ENCODE data around the gene IL17RD. TPM values are rescaled to one million over a fixed set of nuclear protein-coding genes. Genes with fewer than 3 reads are reported as not detected.

Gene IL17RD
- total and polyA plus RNA-seq, 8 donors, result 0.25 to 10.1 (median 1.3) TPM; not detected in 1

DNA sequence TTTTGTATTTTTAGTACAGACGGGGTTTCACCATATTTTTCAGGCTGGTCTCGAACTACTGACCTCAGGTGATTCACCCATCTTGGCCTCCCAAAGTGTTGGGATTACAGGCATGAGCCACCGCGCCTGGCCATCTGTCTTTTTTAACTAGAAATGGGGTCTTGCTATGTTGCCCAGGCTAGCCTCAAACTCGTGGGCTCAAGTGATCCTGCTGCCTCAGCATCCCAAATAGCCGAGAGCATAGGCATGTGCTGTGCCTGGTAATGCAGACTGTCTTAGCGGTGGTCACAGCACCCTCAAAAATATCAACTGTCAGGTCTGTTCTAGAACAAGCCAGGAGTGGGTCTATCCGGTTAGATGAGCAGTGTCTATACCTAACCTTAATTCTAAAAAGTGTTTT lies 56.5 kb downstream of the IL17RD start:
- intact Hi-C loops (cut with DNase I; ENCODE audit: low total_unique reads), result no loop called here
- H3K4me3 ChIP-seq, result no peak overlapping the region
- TF ChIP-seq POLR2AphosphoS5 (IDR thresholded peaks at IDR 0.05), result no peak
- TF ChIP-seq POLR2A (IDR thresholded peaks at IDR 0.05), result no peak
- TF ChIP-seq EP300 (IDR thresholded peaks at IDR 0.05), result no peak
- no peaks in the 10 kb centered on the region for H3K27me3 ChIP-seq
- no peak for DNase-seq
- H3K27ac ChIP-seq, result no peak overlapping the region
- no peaks in the 10 kb centered on the region for H3K9me3 ChIP-seq
- H3K36me3 ChIP-seq, result peaks cover 0 to 9% (median 0%) of the 10 kb centered on the region in 4 donors
- 96 to 97% (median 97%) methylated on average over 8 of the region's 8 CpGs for WGBS, 5 donors
- peaks cover 0 to 16% (median 0%) of the 10 kb centered on the region in 4 donors for H3K4me1 ChIP-seq

DNA sequence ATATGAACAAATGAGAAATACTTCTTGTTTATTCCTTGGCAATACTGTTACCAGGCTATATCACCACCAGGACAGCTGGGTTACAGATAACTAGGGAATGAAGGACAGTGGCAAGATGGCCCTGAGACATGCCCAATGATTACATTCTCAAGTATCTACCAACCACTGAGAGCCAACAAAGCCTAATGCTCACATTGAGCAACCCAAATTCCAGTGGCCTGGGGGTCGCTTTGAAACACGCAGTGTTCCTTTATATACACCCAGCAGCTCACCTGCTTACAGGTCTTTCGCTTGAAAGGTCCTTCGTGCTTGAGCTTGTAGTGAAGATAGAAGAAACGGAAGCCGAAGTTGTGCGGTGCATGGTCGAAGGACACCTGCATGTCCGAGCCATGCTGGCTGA lies 59.6 kb downstream of the IL17RD start:
- H3K36me3 ChIP-seq, result peaks cover 0 to 22% (median 0%) of the 10 kb centered on the region in 4 donors
- WGBS, 5 donors, result 95 to 98% (median 97%) methylated on average over 9 of the region's 9 CpGs
- TF ChIP-seq CTCF (IDR thresholded peaks at IDR 0.05) (no peak), POLR2A (IDR thresholded peaks at IDR 0.05) (no peak), EP300 (IDR thresholded peaks at IDR 0.05) (no peak), POLR2AphosphoS5 (IDR thresholded peaks at IDR 0.05) (no peak)
- H3K9me3 ChIP-seq, result no peaks in the 10 kb centered on the region
- H3K27me3 ChIP-seq, result no peaks in the 10 kb centered on the region
- DNase-seq, result no peak
- H3K4me3 ChIP-seq, result no peak overlapping the region
- intact Hi-C loops (cut with DNase I; ENCODE audit: low total_unique reads), result no loop called here
- H3K27ac ChIP-seq, result no peak overlapping the region
- peaks cover 0 to 15% (median 0%) of the 10 kb centered on the region in 4 donors for H3K4me1 ChIP-seq

DNA sequence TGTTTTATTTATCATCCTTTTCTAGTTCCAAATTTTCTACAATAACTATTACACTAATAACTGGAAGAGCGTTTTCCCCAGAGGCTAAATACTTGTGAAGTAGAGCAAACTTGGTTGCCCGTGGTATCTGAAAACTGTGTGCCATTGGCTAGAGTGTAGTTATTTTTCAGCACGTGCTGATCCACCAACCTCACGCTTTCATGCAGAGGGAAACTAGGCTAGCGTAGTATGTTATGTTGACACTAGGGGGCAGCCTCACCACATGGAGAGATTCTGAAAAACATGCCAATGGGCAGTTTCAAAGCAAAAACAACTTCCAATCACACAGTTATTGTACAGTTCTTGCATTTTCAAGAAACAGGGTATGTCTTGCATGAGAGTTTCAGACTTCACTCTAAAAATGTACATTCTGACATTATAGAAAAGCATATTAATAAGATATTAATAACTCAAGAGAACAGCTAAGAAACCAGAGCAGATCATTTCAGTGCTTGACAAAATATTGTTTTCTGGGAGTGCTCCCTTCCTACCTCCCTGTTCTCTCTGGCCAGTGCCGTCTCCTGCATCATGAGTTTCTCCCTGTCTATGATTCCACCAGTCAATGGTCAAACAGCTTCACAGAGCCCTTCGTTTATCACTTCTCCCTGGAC lies 65.0 kb downstream of the IL17RD start:
- intact Hi-C loops (cut with DNase I; ENCODE audit: low total_unique reads), result no loop called here
- DNase-seq, result peak; percentile 71 to 90
- Histone ChIP-seq H3K27ac (no peak overlapping the region), H3K27me3 (no peaks in the 10 kb centered on the region), H3K9me3 (no peaks in the 10 kb centered on the region), H3K36me3 (peaks cover 0 to 42% (median 4%) of the 10 kb centered on the region in 4 donors), H3K4me1 (peaks cover 0 to 15% (median 3%) of the 10 kb centered on the region in 4 donors), H3K4me3 (no peak overlapping the region)
- WGBS, 5 donors, result 10 to 16% (median 14%) methylated on average over 7 of the region's 7 CpGs
- TF ChIP-seq CTCF (IDR thresholded peaks at IDR 0.05) (peak in 5 of 7 experiments; percentile 73 to 88 (median 86)), POLR2AphosphoS5 (IDR thresholded peaks at IDR 0.05) (peak in 1 of 3 donors; percentile 43), EP300 (IDR thresholded peaks at IDR 0.05) (no peak), POLR2A (IDR thresholded peaks at IDR 0.05) (no peak)

DNA sequence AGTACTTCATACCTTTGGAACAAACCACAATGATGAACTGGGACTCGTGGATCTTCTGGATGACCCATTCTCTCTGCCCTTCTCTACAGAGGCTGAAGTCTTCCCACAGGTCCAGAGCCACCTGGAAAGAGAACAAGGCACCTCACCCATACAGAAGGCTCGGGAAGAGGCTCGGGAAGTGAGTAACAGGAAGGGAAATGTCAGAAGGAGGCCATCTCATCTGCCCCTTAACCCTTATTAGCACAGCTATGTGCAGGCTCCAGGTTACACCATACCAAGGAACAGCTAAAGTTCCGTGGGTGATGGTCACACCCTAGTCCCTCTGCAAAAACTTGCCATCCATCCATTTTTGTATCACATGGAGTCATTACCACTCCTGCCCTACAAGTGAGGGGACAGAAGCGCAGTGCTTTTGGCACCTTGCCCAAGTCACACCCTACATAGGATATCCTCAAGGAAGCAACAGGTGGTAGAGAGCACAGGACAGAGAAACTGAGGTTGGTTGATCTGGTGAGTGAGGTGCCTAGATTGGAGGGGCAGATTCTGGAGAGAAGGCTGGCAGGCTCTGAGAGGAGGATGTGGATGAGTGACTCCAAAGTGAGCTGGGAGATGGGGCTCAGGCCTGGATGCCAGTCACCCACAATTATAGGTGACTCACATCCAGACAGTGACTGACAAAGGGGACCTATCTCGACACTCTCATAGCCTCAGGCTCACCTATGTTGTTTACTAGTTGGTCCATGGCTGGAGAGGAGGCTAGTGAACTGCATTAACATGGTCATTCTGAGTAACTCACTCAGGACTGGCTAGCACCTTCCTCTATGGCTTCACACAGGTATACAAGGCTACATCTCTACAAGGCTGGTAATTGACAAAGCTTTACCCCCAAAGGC lies 66.5 kb downstream of the IL17RD start:
- intact Hi-C loops (cut with DNase I; ENCODE audit: low total_unique reads), result no loop called here
- DNase-seq, result no peak
- Histone ChIP-seq H3K27ac (no peak overlapping the region), H3K27me3 (no peaks in the 10 kb centered on the region), H3K4me3 (no peak overlapping the region), H3K4me1 (peaks cover 0 to 12% (median 4%) of the 10 kb centered on the region in 4 donors), H3K9me3 (no peaks in the 10 kb centered on the region), H3K36me3 (peaks cover 0 to 46% (median 4%) of the 10 kb centered on the region in 4 donors)
- no peak for TF ChIP-seq POLR2AphosphoS5 (IDR thresholded peaks at IDR 0.05)
- no peak for TF ChIP-seq CTCF (IDR thresholded peaks at IDR 0.05)
- TF ChIP-seq POLR2A (IDR thresholded peaks at IDR 0.05), result no peak
- no peak for TF ChIP-seq EP300 (IDR thresholded peaks at IDR 0.05)
- WGBS, 5 donors, result 56 to 78% (median 71%) methylated on average over 6 of the region's 6 CpGs
